Measurements from ENCODE around the gene COL26A1. TPM values are rescaled to one million over a fixed set of nuclear protein-coding genes. Genes with fewer than 3 reads are reported as not detected.
"Not testable (repeated sequence)": the region's sequence is repeated elsewhere in the genome, so short reads cannot be mapped to it uniquely, and the experiment has no call there.

The COL26A1 gene
- total RNA-seq, 1 experiment from 2014 or later, result not detected

DNA sequence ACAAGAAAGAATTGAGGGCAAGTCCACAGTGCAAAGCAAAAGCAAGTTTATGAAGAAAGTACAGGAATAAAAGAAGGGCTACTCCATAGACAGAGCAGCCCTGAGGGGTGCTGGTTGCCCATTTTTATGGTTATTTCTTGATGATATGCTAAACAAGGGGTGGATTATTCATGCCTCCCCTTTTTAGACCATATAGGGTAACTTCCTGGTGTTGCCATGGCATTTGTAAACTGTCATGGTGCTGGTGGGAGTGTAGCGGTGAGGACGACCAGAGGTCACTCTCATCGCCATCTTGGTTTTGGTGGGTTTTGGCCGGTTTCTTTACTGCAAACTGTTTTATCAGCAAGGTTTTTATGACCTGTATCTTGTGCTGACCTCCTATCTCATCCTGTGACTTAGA is 128.8 kb downstream of the COL26A1 start:
- H3K9ac ChIP-seq (ENCODE audit: low read length); ATAC-seq; H3K79me2 ChIP-seq (ENCODE audit: low read length); DNase-seq; H3F3A ChIP-seq (ENCODE audit: low read length, unreplicated experiment); BruUV-seq (replicated peaks); H3K36me3 ChIP-seq (ENCODE audit: low read depth, low read length); H2AFZ ChIP-seq (ENCODE audit: low read length); CTCF ChIA-PET; H3K4me2 ChIP-seq (ENCODE audit: low read length); H4K20me1 ChIP-seq (ENCODE audit: low read length); H3K9me3 ChIP-seq (ENCODE audit: low read length); H3K27ac ChIP-seq (ENCODE audit: low read length); H3K9me2 ChIP-seq (replicated peaks; ENCODE audit: low read length); H3K27me3 ChIP-seq (ENCODE audit: low read length); H3K4me1 ChIP-seq (ENCODE audit: insufficient read depth, low read length); intact Hi-C loops (cut with micrococcal nuclease); H3K4me3 ChIP-seq (ENCODE audit: low read length): not testable (repeated sequence)
- POLR2A ChIA-PET (ENCODE audit: unreplicated experiment), result interaction anchor here (0.6 kb wide), 1 partner anchor 9 kb away, joined by 3 read pairs; no protein-coding TSS in a partner anchor

DNA sequence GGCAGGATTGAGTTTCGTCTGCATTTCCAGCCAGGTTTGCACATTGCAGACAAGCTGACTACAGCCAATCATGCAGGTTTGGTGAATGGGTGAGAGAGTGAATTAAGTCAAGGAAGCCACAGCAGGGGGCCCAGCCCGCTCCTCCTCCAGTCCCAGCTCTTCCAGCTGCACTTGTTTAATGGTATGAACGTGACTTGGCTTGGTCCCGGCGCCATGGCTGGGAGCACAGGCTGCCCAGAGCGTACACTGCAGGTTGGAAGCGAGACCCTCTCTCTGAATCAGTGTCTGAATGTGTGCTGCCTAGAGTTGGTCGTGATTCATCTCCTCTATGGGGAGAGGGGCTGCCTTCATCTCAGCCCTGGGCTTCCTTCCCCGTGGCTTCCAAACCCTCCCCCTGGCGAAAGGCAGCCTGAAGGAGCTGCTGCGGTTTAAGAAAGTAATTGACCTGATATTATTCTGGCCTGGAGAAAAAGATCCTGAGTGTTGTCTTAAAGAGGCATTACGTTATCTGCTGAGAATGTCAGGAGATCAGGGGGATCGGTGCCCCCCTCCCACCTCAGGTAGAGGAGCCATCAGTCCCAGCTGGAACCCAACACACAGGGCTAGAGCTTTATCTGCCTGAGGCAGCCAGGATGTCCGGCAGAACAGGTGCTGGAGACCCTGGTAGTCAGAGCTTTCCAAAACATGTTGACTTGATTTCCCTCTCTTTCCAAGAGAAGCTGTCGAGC is 132.1 kb downstream of the COL26A1 start:
- H3K4me3 ChIP-seq (ENCODE audit: low read length), result no peak overlapping the region
- no peak overlapping the region for H2AFZ ChIP-seq (ENCODE audit: low read length)
- no peaks in the 10 kb centered on the region for H3K9me3 ChIP-seq (ENCODE audit: low read length)
- H3K9me2 ChIP-seq (replicated peaks; ENCODE audit: low read length), result no peaks in the 10 kb centered on the region
- BruUV-seq (replicated peaks), result no TSS peak
- POLR2A ChIA-PET (ENCODE audit: unreplicated experiment), result interaction anchor here (0.6 kb wide), 1 partner anchor 173 kb away, joined by 4 read pairs; no protein-coding TSS in a partner anchor
- intact Hi-C loops (cut with micrococcal nuclease), result no loop called here
- H3K36me3 ChIP-seq (ENCODE audit: low read depth, low read length), result no peaks in the 10 kb centered on the region
- H3K79me2 ChIP-seq (ENCODE audit: low read length), result no peaks in the 10 kb centered on the region
- DNase-seq (no peak), ATAC-seq (no peak)
- TF ChIP-seq EZH2 (IDR thresholded peaks at IDR 0.05; ENCODE audit: low read length, unreplicated experiment) (no peak), EZH2phosphoT487 (IDR thresholded peaks at IDR 0.05; ENCODE audit: borderline replicate concordance, low read length) (no peak)
- TF ChIP-seq, protein P1, sequence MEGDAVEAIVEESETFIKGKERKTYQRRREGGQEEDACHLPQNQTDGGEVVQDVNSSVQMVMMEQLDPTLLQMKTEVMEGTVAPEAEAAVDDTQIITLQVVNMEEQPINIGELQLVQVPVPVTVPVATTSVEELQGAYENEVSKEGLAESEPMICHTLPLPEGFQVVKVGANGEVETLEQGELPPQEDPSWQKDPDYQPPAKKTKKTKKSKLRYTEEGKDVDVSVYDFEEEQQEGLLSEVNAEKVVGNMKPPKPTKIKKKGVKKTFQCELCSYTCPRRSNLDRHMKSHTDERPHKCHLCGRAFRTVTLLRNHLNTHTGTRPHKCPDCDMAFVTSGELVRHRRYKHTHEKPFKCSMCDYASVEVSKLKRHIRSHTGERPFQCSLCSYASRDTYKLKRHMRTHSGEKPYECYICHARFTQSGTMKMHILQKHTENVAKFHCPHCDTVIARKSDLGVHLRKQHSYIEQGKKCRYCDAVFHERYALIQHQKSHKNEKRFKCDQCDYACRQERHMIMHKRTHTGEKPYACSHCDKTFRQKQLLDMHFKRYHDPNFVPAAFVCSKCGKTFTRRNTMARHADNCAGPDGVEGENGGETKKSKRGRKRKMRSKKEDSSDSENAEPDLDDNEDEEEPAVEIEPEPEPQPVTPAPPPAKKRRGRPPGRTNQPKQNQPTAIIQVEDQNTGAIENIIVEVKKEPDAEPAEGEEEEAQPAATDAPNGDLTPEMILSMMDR (conservative IDR thresholded peaks at IDR 0.05; ENCODE audit: low read depth, low read length), result no peak
- H3K9ac ChIP-seq (ENCODE audit: low read length), result no peak overlapping the region
- H3K27ac ChIP-seq (ENCODE audit: low read length), result no peak overlapping the region
- no peaks in the 10 kb centered on the region for H3K27me3 ChIP-seq (ENCODE audit: low read length)
- no peaks in the 10 kb centered on the region for H3K4me1 ChIP-seq (ENCODE audit: insufficient read depth, low read length)
- CTCF ChIA-PET, result no interaction called here
- no peaks in the 10 kb centered on the region for H3F3A ChIP-seq (ENCODE audit: low read length, unreplicated experiment)
- no peaks in the 10 kb centered on the region for H4K20me1 ChIP-seq (ENCODE audit: low read length)
- no peak overlapping the region for H3K4me2 ChIP-seq (ENCODE audit: low read length)

DNA sequence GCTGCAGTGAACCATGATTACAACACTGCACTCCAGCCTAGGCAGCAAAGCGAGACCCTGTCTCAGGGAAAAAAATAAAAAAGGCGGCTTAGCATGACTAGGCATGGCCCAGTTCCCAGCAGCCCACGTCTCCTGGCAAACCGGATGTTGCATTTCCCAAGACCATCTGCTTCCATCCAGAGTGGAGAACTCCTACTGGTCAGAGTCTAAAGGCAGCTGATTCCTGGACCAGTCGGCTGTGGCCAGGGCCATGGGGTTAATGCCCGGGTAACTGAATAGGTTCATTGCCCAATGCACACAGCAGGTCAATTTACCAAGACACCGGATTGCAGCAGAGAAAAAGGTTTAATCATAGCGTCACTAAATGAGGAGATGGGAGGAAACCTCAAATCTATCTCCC is 133.3 kb downstream of the COL26A1 start:
- Histone ChIP-seq H3K9ac (ENCODE audit: low read length) (no peak overlapping the region), H3K9me3 (ENCODE audit: low read length) (no peaks in the 10 kb centered on the region), H4K20me1 (ENCODE audit: low read length) (no peaks in the 10 kb centered on the region), H3F3A (ENCODE audit: low read length, unreplicated experiment) (no peaks in the 10 kb centered on the region), H3K4me1 (ENCODE audit: insufficient read depth, low read length) (no peaks in the 10 kb centered on the region), H3K9me2 (replicated peaks; ENCODE audit: low read length) (no peaks in the 10 kb centered on the region), H3K4me3 (ENCODE audit: low read length) (no peak overlapping the region), H2AFZ (ENCODE audit: low read length) (no peak overlapping the region), H3K27ac (ENCODE audit: low read length) (no peak overlapping the region), H3K36me3 (ENCODE audit: low read depth, low read length) (no peaks in the 10 kb centered on the region), H3K27me3 (ENCODE audit: low read length) (no peaks in the 10 kb centered on the region), H3K4me2 (ENCODE audit: low read length) (no peak overlapping the region), H3K79me2 (ENCODE audit: low read length) (no peaks in the 10 kb centered on the region)
- intact Hi-C loops (cut with micrococcal nuclease), result no loop called here
- POLR2A ChIA-PET (ENCODE audit: unreplicated experiment), result no interaction called here
- BruUV-seq (replicated peaks), result no TSS peak
- CTCF ChIA-PET, result no interaction called here
- ATAC-seq (no peak), DNase-seq (no peak)
- no peak for TF ChIP-seq EZH2phosphoT487 (IDR thresholded peaks at IDR 0.05; ENCODE audit: borderline replicate concordance, low read length)
- TF ChIP-seq EZH2 (IDR thresholded peaks at IDR 0.05; ENCODE audit: low read length, unreplicated experiment), result no peak
- TF ChIP-seq, protein P1 (conservative IDR thresholded peaks at IDR 0.05; ENCODE audit: low read depth, low read length), result no peak

Measured in PC-3 (cell line).